Hepatocyte (in vitro differentiated cells): ENCODE measurements around the gene PES1.

ENCODE experiments used
- CTCF ChIP-seq: fragments of 200-600 bp; sonication (generic); IDR thresholded peaks from 2 replicates; pipeline ENCODE4 v1.5.1; 2016; ENCODE audit warnings: antibody characterized with exemption, mild to moderate bottlenecking; ENCODE audit not compliant: poor library complexity
- EZH2 ChIP-seq: fragments of 200-600 bp; sonication (generic); IDR thresholded peaks from 2 replicates; pipeline ENCODE4 v1.6.1; 2016; ENCODE audit warnings: antibody characterized with exemption, mild to moderate bottlenecking, borderline replicate concordance

- no peak for TF ChIP-seq CTCF
- TF ChIP-seq EZH2, result no peak
Measured at GRCh38 chr22:30578481-30578880, 13.2 kb downstream of the PES1 start.
